ENCODE results near the gene VAMP3. TPM values are rescaled to one million over a fixed set of nuclear protein-coding genes. Genes with fewer than 3 reads are reported as not detected.

The VAMP3 gene
- total RNA-seq, 2 experiments from 2014 or later = 35.0 to 36.5 TPM

DNA sequence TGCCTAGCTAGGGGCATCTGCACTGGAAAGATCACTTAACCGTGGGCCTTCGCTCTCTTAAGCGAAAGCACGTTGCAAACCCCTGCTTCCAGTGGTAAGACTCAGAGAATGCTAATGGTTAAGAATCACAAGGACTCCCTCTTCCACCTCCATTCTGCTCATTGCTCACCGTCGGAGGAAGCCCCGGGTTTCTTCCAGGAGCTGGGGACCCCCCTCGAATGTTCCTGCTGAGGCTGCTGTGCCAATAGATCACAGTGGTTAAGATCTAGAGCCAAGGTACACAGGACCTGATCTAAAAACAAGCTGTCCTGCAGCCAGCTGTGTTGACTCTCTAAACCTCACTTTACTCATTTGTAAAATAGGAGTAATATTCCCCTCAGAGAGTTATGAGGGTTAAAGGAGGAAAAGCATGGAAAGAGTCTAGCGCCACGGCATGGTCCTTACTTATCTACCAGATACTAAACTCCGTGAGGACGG lies 765 bp downstream of the VAMP3 start:
- ChIA-PET CTCF (interaction anchor here (1.3 to 1.8 kb wide), 2 partner anchors 36 to 103 kb away, joined by 3 to 6 read pairs; no protein-coding TSS in a partner anchor), POLR2A (interaction anchor here (0.7 to 2.0 kb wide), 12 partner anchors 8 to 190 kb away, joined by 3 to 12 read pairs (median 4); partner anchors contain the start of gene PARK7)
- H3K27ac Mint-ChIP-seq = peak overlapping the region; percentile 81
- H3K4me3 Mint-ChIP-seq = peak overlapping the region; percentile 80
- peaks cover 34% of the 10 kb centered on the region for H3K36me3 Mint-ChIP-seq (ENCODE audit: low read depth)
- H3K27me3 Mint-ChIP-seq = peaks cover 24% of the 10 kb centered on the region
- no peaks in the 10 kb centered on the region for H3K9me3 Mint-ChIP-seq
- peaks cover 30% of the 10 kb centered on the region for H3K4me1 Mint-ChIP-seq
- DNase-seq = no peak

DNA sequence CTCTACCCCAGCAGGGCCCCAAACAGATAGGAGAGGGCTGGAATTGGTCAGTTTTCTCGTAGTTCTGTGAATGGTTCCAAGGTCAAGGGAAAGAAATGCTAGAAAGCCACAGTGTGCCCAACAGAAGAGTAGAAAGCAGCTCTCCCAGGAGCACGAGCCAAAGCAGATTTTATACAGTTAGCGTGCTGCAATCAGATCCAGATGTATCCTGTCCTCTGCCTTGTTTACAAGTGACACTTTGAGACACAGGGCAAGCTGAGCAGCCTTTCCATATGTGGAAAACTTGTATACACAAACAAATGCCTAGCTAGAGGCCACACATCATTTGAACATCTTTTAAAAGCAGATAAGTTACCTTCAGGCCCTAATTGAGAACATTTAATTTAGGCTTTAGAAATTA lies 6.5 kb downstream of the VAMP3 start:
- Mint-ChIP-seq H3K4me3 (no peak overlapping the region), H3K4me1 (peaks cover 38% of the 10 kb centered on the region), H3K27me3 (no peaks in the 10 kb centered on the region)

DNA sequence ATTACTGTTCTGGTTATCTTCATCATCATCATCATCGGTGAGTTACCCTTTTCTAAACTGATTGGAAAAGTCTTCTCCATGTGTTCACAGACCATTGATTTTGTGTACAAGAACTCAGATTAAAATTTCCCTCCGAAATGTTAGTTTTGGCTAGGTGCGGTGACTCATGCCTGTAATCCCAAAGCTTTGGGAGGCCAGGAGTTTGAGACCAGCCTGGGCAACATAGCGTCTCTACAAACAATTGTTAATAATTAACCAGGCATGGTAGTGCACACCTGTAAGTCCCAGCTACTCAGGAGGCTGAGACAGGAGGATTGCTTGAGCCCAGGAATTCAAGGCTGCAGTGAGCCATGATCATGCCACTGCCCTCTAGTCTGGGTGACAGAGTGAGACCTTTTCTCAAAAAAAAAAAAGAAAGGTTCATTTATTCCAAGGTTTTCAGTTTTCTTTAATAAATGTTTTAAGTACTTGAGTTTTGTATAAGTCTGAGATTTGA lies 7.1 kb downstream of the VAMP3 start:
- DNase-seq = no peak
- POLR2A ChIA-PET = no interaction called here
- Mint-ChIP-seq H3K4me3 (no peak overlapping the region), H3K4me1 (peaks cover 38% of the 10 kb centered on the region), H3K9me3 (no peaks in the 10 kb centered on the region), H3K27ac (no peak overlapping the region), H3K27me3 (no peaks in the 10 kb centered on the region), H3K36me3 (ENCODE audit: low read depth) (peaks cover 54% of the 10 kb centered on the region)
- CTCF ChIA-PET = no interaction called here

More for the DNA sequence above, 6.5 kb downstream of the VAMP3 start:
- peaks cover 58% of the 10 kb centered on the region for H3K36me3 Mint-ChIP-seq (ENCODE audit: low read depth)
- no peaks in the 10 kb centered on the region for H3K9me3 Mint-ChIP-seq
- H3K27ac Mint-ChIP-seq = no peak overlapping the region
- no peak for DNase-seq
- ChIA-PET POLR2A (no interaction called here), CTCF (no interaction called here)

DNA sequence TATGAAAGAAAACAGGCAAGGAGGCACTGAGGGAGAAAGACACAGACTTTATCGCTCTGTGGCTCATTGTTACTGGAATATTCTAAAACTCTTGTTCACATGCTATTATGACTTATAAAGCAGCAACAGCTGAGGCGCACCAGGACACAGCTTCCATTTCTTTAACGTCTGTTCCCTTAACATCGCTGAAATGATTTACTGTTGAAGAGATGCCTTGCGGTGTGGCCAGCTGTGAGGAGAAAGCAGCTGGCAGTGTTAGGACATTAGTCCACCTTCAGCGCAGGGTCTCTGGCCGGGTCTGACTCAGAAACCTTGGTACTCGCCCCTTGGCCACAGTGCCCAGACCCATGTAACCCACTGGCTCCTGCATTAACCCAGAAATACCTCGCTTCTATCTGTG lies 9.9 kb downstream of the VAMP3 start:
- Mint-ChIP-seq H3K27ac (no peak overlapping the region), H3K4me1 (peaks cover 28% of the 10 kb centered on the region), H3K4me3 (no peak overlapping the region), H3K36me3 (ENCODE audit: low read depth) (peaks cover 35% of the 10 kb centered on the region), H3K9me3 (no peaks in the 10 kb centered on the region), H3K27me3 (peaks cover 5% of the 10 kb centered on the region)
- DNase-seq = no peak
- ChIA-PET POLR2A (interaction anchor here (0.9 to 1.7 kb wide), 2 partner anchors 10 to 11 kb away, joined by 3 to 9 read pairs; partner anchors contain the start of gene VAMP3), CTCF (no interaction called here)

- no peak for DNase-seq
- H3K27me3 Mint-ChIP-seq = peaks cover 5% of the 10 kb centered on the region
- no peak overlapping the region for H3K27ac Mint-ChIP-seq
- no peaks in the 10 kb centered on the region for H3K9me3 Mint-ChIP-seq
- peaks cover 28% of the 10 kb centered on the region for H3K4me1 Mint-ChIP-seq
- H3K36me3 Mint-ChIP-seq (ENCODE audit: low read depth) = peaks cover 33% of the 10 kb centered on the region
- POLR2A ChIA-PET = interaction anchor here (2.5 kb wide), 1 partner anchor 10 kb away, joined by 12 read pairs; the partner anchor contains the start of gene VAMP3
- CTCF ChIA-PET = no interaction called here
- no peak overlapping the region for H3K4me3 Mint-ChIP-seq
Observed at GRCh38 chr1:7781501-7781900, 10.4 kb downstream of the VAMP3 start.

DNA sequence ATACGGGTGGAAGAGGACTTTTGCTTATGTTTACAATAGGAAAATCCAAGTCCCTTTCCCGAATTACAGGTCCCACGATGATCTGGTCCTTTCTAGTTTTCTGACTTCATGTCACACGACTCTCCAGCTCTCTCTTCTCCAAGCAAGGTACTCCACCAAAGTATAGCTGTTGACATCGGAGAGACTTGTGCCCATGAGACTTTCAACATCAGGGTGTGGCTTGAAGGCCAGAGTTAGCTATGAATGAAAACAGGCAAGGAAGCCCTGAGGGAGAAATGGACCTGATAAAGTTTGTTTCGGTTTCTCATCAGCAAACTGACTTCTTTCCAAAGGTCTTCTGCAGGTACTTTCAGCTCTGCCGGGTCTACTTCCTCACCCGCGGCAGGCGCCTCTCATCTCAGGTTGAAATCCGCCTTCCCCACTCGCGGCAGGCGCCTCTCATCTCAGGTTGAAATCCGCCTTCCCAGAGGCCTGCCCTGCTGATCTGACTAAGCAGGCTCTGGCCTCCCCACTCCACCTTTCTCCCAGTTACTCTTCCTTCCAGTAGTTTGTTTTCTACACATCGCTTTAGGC lies 10.9 kb downstream of the VAMP3 start:
- H3K36me3 Mint-ChIP-seq (ENCODE audit: low read depth) = peaks cover 29% of the 10 kb centered on the region
- DNase-seq = no peak
- peaks cover 5% of the 10 kb centered on the region for H3K27me3 Mint-ChIP-seq
- peak overlapping the region; percentile 63 for H3K27ac Mint-ChIP-seq
- ChIA-PET POLR2A (interaction anchor here (2.5 kb wide), 1 partner anchor 11 kb away, joined by 12 read pairs; the partner anchor contains the start of gene VAMP3), CTCF (no interaction called here)
- peak overlapping the region; percentile 62 for H3K4me3 Mint-ChIP-seq
- H3K9me3 Mint-ChIP-seq = no peaks in the 10 kb centered on the region
- H3K4me1 Mint-ChIP-seq = peaks cover 28% of the 10 kb centered on the region

DNA sequence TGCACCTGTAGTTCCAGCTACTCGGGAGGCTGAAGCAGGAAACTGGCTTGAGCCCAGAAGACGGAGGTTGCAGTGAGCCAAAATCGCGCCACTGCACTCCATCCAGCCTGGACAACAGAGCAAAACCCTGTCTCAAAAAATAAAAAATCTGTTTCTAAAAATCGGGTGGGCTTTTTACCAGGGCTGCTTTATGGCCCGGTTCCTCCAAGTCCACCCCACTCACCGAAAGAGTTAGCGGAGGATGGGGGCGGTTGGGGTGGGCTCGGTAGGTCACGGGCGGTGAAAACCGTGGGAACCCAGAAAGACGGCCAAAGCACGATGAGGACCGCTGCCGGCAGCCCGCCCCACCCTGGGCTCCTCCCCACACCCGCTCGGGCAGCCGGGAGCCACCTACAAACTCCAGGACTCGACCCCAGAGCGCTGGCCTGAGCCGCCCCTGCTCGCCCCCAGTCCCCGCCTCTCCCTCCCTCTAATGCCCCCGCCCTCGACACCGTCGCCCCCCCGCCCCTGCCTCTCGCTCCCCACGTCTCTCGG lies 12.1 kb downstream of the VAMP3 start:
- Mint-ChIP-seq H3K9me3 (no peaks in the 10 kb centered on the region), H3K36me3 (ENCODE audit: low read depth) (peaks cover 17% of the 10 kb centered on the region), H3K27ac (no peak overlapping the region), H3K27me3 (peaks cover 5% of the 10 kb centered on the region), H3K4me1 (peaks cover 28% of the 10 kb centered on the region), H3K4me3 (peak overlapping the region; percentile 62)
- DNase-seq = peak; percentile 36
- ChIA-PET CTCF (interaction anchor here (0.8 kb wide), 1 partner anchor 31 kb away, joined by 3 read pairs; no protein-coding TSS in a partner anchor), POLR2A (interaction anchor here (2.5 kb wide), 1 partner anchor 12 kb away, joined by 12 read pairs; the partner anchor contains the start of gene VAMP3)

DNA sequence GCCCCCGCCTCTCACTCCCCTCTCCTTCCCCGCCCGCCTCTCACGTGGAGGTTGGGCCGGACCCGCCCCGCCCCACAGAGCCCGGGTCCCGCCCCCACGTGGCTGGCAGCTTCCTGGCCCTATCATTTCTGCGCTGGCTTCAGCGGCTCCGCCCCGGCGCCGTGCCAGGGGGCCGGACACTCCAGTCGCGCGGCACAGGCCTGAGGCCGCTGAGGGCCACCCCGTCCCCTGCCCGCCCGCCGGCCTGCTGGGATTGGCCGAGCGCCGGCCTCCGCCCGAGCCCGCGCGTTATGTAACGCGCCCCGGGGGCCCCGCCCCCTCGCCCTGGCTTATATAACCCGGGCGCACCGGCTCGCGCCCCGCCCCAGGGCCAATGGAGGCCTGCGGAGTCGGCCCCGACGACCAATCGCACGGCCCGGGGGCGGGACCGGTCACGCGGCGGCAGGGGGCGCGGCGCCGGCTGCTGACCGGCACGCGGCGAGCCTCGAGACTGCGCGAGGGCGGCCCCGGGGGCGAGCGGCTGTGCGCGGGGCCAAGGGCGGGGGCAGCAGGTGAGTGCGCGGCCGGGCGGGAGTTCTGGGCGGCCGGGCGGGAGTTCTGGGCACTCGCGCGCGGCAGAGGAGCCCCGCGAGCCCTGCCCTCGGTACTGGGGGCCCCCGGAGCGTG lies 12.9 kb downstream of the VAMP3 start, which contains the start of gene PER3:
PER3 (plus strand) TSS at position 466 of the 666 bp plus-strand sequence. CDS start 587 bp downstream, outside the sequence.
- H3K27me3 Mint-ChIP-seq = peaks cover 5% of the 10 kb centered on the region
- H3K36me3 Mint-ChIP-seq (ENCODE audit: low read depth) = peaks cover 14% of the 10 kb centered on the region
- peak; percentile 88 for DNase-seq
- CTCF ChIA-PET = no interaction called here
- no peak within 1 kb of the TSS for H3K27ac Mint-ChIP-seq
- H3K4me1 Mint-ChIP-seq = peaks cover 28% of the 10 kb centered on the region
- H3K4me3 Mint-ChIP-seq = peak within 1 kb of the TSS; percentile 62
- POLR2A ChIA-PET = interaction anchor here (2.5 kb wide), 1 partner anchor 13 kb away, joined by 12 read pairs; the partner anchor contains the start of gene VAMP3
- H3K9me3 Mint-ChIP-seq = no peaks in the 10 kb centered on the region

DNA sequence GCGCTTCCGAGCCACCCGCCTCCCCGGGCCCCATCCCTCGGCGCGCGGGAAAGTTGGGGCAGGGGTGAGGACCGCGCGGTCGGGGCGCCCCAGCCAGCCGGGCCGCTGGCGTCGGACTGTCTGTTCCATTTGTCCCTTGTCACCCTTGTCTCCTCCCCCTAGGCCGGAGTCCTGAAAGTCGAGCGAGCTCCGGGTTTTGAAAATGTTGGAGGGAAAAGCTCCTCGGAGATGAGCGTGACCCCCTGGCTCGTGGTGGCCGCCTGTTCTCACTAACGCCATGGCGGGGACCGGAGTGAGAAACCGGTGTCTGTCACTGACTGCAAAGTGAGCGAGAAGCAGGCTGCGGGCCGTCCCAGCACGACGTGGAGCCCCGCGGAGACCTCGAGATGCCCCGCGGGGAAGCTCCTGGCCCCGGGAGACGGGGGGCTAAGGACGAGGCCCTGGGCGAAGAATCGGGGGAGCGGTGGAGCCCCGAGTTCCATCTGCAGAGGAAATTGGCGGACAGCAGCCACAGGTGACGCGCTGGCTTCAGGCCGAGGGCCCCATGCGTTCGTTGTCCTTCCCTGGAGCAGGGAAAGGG lies 13.5 kb downstream of the VAMP3 start:
- Mint-ChIP-seq H3K36me3 (ENCODE audit: low read depth) (peaks cover 10% of the 10 kb centered on the region), H3K9me3 (peaks cover 4% of the 10 kb centered on the region), H3K4me1 (peaks cover 28% of the 10 kb centered on the region), H3K27me3 (peaks cover 5% of the 10 kb centered on the region), H3K4me3 (peak overlapping the region; percentile 32), H3K27ac (no peak overlapping the region)
- ChIA-PET CTCF (no interaction called here), POLR2A (no interaction called here)
- no peak for DNase-seq

DNA sequence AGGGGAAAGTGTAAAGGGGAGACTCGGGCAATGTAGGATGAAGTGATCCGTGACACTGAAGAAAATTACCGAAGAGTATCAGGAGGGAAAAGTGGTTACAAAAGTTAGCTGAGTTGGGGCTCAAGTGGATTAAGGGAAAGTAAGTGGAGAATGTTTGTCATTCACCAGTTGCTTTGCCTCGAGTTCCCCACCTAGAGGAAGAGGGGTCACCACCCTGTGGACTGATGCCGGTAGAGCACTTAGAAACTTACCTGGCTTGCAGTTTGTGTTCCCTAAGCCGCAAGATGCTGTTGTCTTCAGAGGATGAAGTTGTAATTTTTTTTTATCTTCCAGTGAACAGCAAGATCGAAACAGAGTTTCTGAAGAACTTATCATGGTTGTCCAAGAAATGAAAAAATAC lies 14.0 kb downstream of the VAMP3 start:
- Mint-ChIP-seq H3K27ac (no peak overlapping the region), H3K9me3 (peaks cover 9% of the 10 kb centered on the region), H3K36me3 (ENCODE audit: low read depth) (peaks cover 15% of the 10 kb centered on the region), H3K4me1 (peaks cover 28% of the 10 kb centered on the region), H3K4me3 (peak overlapping the region; percentile 32), H3K27me3 (peaks cover 5% of the 10 kb centered on the region)
- ChIA-PET POLR2A (no interaction called here), CTCF (no interaction called here)
- no peak for DNase-seq

GRCh38 chr1:7786795-7787194 lies 15.7 kb downstream of the VAMP3 start:
- H3K36me3 Mint-ChIP-seq (ENCODE audit: low read depth) = peaks cover 9% of the 10 kb centered on the region
- H3K9me3 Mint-ChIP-seq = peaks cover 19% of the 10 kb centered on the region
- H3K27me3 Mint-ChIP-seq = peaks cover 5% of the 10 kb centered on the region
- H3K27ac Mint-ChIP-seq = no peak overlapping the region
- CTCF ChIA-PET = interaction anchor here (1.7 to 2.4 kb wide), 2 partner anchors 22 to 35 kb away, joined by 3 to 8 read pairs; no protein-coding TSS in a partner anchor
- no peak for DNase-seq
- H3K4me1 Mint-ChIP-seq = peaks cover 16% of the 10 kb centered on the region
- POLR2A ChIA-PET = interaction anchor here (0.9 kb wide), 1 partner anchor 15 kb away, joined by 3 read pairs; no protein-coding TSS in a partner anchor
- no peak overlapping the region for H3K4me3 Mint-ChIP-seq

DNA sequence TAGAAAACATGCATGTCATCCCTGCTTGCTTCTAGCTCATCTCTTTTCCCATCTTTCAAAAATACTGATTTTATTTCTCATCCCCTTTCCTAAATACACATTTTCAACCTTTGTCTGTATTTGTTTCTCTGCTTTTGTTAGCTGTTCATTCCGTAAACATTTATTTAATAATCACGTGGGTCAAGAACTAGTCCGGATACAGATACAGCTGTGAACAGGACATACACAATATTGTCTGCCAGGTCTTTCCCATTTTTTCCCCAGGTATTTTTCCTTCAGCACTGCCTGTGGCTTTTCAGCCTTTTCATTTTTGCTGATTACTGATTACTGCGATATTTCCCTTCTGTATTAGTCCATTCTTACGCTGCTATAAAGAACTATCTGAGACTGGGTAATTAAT lies 18.7 kb downstream of the VAMP3 start:
- H3K36me3 Mint-ChIP-seq (ENCODE audit: low read depth) = peaks cover 9% of the 10 kb centered on the region
- no peak overlapping the region for H3K27ac Mint-ChIP-seq
- peaks cover 24% of the 10 kb centered on the region for H3K9me3 Mint-ChIP-seq
- peaks cover 5% of the 10 kb centered on the region for H3K27me3 Mint-ChIP-seq
- POLR2A ChIA-PET = no interaction called here
- no peak for DNase-seq
- H3K4me1 Mint-ChIP-seq = peaks cover 1% of the 10 kb centered on the region
- CTCF ChIA-PET = interaction anchor here (0.9 kb wide), 1 partner anchor 34 kb away, joined by 3 read pairs; no protein-coding TSS in a partner anchor
- no peak overlapping the region for H3K4me3 Mint-ChIP-seq
